GM19455 (cell line): ENCODE measurements around the gene POU2F2.
A peak's percentile ranks its signal among the peaks of the same experiment; 100 is the strongest.

Experiments used
- ATAC-seq: cut with Tn5 transposase; IDR thresholded peaks from one replicate; pipeline ENCODE4 v1.9.1; 2021; ENCODE audit not compliant: unreplicated experiment

The POU2F2 gene

DNA sequence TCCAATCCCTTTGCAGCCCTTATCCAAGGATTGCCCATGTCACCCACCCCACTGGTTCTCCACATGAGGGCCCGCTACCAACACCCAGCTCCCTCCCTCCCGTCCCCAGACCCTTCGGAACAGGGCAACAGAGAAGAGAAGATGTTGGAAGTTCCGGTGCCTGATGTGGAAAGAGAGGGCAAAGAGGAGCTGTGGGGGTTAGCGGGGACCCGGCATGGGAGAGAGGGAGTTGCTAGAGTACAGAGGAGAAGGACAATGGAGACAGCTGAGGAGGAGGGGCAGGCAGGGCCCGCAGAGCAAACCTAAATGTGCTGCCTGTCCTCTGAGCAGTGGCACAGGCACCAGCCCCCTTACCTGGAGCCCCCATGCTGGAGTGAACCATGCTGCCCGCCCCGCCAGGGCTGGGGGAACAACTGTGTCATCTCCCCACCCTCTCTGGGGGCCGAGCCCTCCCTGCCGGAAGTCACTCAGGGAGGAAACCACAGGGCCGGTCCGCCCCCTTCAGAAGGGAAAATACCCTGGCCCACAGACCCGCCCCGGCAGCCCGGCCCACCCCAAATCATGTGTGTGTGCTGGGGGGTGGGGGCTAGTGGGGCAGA lies at the start of gene POU2F2:
TSS of gene POU2F2 (minus strand) at position 417 of the 599 bp plus-strand sequence. CDS start at position 382, 35 bp downstream.
- ATAC-seq, result peak; percentile 43

DNA sequence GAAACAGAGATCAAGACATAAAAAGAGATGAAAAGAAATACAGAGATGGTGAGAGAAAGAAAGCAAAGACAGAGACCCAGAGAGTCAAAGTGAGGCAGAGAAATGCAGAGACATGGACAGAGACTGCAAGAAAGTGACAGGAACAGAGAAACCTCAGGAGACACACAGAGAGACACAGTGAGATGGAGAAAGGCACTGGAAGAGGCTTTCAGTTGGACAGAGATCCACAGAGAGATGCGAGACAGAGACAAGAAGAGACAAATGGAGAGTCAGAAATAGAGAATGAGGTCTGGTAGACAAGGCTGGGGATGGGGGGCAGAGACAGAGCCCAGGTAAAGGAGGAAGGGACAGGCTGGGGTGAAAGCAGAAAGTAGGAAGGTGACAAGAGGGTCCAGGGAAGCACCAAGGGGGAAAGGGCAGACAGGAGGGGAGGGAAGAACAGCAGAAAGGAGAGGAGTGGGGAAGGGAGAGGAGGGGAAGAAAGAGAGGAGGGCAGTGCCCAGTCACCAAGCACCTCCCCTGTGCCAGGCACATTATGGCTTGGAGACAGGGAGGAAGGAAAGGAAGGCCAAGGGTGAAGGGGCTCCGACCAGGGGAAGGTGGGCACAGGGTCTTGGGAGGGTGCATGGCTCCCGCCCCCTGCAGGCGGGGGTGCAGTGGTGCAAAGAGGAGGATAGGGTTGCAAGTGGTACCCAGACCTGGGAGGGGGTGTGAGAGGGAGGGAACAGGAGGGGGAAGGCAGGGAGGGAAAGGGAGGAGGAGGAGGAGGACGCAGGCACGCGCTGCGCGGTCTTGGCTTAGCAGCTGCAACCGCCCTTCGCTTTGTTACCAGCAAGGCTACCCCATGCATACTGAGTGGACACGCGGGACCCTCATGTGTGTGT lies 46.8 kb upstream of the POU2F2 start:
- ATAC-seq, result no peak

DNA sequence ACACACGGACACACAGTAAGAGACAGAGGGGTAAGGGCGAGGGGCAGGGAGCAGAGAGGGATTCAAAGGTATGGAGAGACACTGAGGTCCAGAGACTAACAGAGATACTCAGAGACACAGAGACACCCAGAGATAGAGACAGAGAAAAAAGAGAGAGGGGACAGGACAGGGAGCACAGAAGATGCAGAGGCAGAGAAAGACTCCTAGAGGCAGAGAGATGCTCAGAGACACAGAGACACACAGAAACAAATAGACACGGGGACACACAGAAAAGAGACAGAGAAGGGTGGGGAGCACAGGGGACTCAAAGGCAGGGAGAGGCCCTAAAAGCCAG lies 45.4 kb upstream of the POU2F2 start:
- no peak for ATAC-seq

DNA sequence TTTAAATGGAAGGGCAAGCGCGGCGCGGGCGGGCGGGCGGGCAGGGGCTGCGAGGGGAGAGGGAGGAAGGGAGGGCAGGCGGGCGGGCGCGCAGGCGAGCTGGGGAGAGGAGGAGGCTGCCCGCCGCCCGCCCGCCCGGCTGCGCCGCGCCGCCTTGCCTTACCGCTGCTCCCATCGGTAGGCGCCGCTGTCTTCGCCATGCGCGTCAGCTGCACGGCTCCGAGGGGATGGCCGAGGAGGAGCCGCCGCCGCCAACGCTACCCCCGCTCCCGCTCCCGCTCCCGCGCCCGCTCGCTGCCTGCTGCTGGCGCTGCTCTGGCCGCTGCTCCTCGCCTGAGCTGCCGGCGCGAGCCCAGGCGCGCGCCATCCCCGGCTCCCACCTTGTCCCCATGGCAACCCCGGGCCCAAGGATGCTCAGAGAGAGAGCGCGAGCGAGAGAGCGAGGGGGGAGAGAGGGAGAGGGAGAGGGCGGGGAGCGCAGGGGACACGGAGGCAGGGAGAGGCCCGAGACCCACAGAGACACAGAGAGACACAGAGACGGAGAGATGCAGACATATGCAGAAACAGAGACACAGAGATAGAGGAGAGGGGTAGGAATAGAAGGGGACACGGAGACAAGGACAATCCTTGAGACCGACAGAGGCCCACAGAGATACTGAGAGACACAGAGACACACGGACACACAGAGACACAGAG lies 44.9 kb upstream of the POU2F2 start:
- ATAC-seq, result no peak

DNA sequence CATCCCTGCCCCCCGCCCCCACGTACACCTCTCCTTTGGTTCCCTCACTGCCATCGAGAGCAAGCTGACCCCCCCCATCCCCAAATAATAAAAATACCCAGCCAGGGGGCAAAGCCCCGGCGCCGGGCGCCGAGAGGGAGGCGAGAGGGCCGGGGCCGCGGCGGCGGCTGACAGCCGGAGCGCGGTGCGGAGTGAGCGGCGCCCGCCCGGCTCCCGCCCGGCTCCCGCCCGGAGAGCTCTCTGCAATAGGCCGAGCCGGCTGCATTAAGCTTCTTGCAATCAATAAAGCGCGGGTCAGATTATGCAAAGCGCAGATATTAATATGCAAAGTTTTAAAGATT lies 44.4 kb upstream of the POU2F2 start:
- no peak for ATAC-seq

DNA sequence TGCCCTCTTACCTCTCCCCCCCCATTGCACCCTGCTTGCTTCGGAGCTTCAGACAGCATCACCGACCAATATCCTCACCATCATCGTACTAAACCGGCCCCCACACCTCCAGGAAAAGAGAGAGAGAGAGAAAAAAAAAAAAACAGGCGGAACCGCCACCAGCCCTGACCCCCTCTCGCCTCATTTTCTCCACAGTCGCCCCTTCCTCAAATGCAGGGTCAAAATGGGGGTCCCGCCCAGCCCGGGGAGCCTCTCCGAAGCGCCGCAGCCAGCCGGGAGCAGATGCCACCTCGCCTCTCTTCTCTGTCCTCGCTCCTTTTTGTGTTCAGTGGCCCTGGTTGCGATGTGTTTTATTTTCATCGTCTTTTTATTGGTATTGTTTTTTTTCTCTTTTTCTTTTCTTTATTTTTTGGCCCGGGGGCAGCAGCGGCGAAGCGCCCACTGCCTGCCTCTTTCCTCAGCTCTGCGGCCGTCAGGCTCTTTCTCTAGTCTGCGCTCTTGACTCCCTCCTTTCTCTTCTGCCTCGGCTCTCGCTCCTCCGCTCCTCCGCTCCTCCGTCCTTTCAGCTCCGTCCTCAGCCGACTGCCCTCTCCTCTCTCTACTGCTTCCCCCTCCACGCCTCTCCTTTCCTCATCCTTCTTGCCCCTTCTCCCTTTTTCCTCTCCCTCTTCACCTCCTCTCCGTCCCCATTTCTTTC lies 43.9 kb upstream of the POU2F2 start:
- ATAC-seq, result no peak

DNA sequence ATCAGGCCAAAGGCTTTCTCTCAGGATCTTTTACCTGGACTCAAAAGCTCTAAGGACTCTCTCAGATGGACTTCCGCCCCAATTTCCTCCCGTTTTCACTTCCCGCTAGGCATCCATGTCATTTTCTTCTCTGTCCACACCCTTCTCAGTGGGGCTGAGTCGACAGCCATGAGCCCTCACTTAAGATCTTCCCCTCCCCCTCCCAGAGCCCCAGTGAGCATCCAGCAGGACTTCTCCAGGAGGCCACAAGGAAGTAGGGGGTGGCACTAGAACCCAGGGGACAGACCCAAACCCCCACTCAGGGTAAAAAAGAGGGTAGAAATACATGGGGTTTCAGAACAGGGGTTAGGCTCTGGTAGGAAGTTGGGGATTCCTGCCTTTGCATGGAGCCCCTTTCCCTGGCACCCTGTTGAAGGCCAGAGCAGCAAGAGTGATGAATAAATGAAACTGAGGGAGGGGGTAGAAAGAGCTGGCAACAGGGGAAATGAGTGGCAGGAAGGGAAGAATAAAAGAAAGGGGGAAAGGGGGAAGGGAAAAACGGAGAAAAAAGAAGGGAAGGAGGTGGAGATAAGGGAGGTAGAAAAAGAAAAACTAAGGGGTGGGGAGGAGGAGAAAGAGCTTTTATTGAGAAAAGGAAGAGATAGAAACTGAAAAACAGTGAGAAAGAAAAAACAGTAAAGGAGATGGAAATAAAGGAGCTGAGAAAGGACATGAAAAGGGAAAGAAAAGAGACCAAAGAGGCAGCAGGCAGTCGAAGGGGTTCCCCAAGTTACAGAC lies 42.9 kb upstream of the POU2F2 start:
- ATAC-seq, result no peak

DNA sequence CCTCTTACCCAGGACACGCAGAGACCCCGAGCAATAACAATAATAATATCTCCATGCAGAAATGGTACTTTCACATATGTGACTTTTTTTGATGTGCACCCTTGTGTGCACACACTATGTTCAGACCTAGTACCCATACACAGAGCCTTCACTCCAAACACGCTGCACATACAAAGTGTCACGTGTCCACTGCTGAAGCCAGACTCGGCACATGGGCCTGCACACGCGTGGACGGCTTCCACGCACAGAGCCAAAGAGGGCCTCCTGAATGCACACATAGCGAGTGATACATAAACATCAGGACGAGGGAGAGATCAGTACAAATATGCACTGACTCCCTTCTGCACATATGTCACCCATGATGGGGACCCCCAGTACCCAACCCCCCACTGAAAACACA lies 41.9 kb upstream of the POU2F2 start:
- no peak for ATAC-seq

DNA sequence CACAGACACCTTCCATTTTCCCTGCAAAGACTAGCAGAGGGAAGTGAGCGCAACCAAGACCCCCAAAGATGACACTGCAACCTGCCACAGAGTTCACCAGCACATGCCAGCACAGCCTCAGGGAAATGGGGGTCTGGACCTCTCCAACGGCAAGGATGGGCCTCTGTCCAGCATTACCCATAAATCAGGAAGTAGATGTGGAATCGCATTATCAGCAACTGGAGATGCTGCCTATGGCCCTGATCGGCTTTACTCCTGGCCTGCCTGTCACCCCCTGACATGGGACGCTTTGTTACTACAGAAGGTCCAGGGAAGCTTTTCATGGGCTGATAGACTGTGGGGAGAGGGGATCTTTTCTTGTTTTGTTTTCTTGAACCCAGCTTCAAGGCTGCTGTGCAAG lies 41.4 kb upstream of the POU2F2 start:
- ATAC-seq, result no peak

DNA sequence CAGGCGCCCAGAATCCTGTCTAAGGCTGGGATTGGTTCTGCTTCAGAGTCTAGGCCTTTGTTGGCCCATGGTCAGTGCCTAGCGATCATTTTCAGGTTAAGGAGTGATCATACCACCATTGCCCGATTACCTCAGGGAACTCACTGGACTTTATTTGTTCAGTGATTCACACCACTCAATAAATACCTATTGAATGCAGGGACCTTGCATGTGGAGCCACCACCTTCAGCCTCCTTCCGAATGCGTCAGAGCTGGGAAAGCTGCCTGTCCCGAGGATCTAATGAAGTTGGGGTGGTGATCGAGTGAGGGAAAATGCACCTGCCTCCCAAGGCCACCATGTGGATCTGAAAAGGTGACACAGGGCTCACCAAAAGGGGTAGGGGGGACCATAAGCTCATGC lies 40.0 kb upstream of the POU2F2 start:
- ATAC-seq, result no peak

DNA sequence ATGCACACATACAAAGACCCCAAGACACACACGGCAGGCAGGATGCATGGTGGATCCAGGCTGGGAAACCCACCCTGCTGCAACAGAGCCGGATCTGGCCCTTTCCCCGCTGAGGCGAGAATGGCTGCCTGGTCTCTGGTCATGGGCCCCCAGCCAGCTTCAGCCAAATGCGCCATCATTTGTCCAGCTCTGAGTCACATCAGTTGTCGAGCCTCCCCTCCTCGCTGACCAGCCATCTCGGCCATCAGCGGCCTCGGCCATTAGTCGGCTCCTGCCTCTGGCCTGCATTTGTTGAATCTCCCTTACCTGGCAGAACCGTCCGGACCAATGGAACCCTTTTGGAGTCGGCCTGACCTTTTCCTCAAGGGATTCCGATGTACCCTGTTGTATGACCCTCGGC lies 38.5 kb upstream of the POU2F2 start:
- ATAC-seq, result no peak

DNA sequence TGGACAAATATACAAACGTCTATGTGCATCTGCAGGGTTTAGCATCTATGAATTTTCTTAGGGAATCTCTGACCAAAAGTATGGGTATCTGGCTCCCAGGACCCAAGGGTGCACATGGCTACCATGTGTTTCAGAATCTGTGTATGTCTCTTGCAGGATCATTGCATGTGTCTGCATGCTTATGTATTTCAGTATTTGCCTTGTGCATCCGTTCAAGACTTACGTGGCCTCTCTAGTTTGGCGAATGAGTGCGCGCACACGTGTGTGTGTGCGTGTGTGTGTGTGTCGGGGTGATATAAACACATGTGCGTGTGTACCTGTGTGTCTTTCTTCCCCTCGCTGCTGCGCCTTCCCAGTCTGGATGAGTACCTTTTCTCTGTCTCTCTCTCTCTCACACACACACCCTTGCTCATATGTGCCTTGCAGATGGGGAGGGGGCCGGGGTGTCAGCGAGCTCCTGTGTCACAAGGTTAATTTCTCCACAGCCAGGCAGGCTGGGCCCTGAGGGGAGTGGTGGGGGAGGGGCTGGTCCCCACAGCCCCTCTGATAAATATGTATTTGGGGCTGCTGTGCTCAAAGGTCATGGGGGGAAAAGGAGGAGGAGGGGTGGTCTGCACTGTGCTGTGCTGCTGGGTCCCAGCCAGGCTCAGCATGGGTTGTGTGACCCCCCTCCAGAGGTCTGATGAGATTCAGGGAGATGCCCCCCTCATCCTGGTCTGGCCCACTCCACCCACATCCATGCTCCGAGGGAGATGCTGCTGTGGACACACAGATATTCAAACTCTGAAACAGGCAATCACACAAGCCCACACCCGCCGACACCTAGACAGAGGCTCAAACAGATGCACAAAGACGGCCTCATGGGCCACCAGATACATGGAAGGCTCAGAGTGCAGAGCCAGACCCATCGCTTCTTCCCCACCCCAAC lies 37.5 kb upstream of the POU2F2 start:
- no peak for ATAC-seq

DNA sequence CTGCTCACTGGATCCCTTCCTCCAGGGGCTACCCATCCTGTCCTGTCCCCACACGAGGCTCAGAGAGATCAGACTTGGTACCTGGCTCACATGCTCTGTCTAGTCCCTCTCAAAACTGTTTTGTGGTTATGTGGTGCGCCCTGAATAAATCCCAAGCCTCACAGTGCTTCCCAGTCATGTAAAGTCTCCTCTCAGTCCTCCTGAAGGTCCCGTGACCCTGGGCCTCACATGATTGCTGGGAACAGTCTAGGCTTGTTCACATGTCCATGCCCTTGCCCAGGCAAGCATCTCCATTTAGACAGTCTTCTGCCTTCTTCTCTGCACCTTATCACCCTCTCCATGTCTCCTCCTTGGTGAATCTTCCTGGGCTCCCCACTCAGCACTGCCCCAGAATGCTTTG lies 36.0 kb upstream of the POU2F2 start:
- no peak for ATAC-seq

DNA sequence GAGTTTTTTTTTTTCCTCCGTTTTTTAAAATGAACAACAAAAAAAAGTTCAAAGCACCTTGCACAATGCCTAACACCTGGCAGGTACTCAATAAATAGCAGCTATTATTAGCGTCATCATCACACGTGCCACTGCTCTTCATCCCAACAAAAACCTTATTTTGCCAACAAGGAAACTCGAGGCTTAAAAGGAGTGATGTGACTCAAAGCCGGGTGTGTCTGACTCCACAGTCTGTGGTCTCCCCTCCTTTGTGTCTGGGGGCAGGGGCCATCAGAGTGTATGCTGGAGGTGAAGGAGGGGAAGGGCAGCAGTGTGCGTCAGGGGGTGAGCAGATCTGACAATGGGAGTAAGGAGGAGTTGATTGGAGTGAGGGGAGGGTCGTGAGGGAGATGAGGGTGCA lies 34.1 kb upstream of the POU2F2 start:
- no peak for ATAC-seq

DNA sequence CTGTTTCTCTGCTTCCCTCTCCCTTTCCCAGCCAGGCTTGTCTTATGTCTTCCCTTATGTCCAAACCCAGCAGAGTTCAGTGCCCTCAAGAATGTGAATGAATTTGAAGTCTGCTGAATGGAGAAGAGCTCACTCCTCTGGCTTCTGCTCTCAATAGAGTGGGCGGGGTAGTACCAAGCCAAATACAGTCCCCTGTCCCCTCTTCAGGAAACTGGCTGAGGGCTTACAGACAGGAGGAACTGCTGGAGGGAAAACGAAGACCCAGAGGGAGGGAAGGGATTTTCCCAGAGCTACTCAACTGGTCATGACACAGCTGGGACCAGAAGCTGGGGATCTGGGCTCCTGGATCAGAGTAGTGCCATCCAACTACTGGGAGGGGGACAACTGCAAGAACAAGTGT lies 32.9 kb upstream of the POU2F2 start:
- ATAC-seq, result no peak

DNA sequence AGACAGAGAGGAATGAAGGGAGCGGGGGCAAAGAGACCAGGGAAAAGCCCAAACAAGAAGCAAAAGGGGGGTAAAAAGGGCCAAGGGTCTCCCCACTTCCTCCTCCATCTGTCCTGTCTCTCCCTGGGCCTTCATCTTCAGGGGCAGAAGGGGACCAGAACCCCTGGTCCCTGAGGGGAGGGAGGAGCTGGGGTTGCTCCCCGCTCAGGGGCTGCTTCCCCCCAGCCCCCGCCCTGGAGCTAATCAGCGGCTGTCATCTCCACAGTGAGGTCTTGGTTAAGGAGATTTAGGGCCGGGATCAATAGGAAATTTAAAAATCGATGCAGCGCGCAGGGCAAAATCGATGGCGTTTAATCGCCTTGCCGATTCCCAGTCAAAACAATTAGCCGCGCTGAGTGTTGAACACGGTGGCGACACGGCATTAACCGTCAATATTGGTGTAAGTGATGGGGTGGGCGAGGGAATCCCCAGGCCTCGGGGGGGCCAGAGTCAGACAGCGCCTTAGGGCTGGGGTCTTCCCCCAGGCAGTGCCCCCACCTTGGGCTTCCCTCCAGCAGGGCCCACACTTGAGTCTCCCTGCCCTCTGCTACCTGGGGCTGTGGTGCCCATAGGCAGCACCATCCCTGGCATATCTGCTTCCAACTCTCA lies 29.5 kb upstream of the POU2F2 start:
- ATAC-seq, result no peak

DNA sequence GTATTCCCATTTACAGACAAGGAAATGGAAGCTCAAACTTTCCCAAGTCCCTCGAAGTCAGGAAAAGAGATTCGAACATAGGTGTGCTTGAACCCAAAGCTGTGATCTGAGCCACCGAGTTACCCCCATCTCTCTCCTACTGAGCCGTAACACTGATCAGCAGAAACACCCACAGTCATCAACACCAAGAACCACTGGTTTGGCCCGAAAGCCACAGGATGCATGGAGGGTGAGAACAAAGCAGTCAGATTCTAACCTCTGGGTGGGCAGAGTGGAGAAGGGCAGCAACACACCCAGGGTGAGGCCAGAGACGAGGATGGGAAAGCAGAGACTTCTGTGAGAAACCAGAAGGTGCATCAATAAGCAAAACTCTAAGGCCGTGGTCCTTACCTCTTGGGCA lies 27.7 kb upstream of the POU2F2 start:
- no peak for ATAC-seq

DNA sequence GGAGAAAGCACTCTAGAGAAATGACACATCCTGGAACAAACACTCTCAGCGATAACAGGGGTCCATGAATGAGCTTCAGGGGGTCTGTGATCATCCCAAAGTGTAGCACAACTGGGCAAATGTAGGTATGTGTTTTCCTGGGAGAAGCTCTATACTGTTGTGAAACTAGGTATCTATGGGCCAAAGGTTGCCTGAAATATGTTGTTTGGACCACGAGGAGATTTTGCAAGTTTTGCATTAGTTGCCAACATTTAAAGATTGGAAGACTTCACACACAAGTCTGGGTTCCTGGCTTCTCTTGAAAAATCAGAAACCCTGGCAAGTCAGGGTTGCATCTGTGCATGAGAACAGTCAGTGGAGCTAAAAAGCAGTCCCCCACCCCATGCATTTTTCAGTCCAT lies 26.7 kb upstream of the POU2F2 start:
- no peak for ATAC-seq

DNA sequence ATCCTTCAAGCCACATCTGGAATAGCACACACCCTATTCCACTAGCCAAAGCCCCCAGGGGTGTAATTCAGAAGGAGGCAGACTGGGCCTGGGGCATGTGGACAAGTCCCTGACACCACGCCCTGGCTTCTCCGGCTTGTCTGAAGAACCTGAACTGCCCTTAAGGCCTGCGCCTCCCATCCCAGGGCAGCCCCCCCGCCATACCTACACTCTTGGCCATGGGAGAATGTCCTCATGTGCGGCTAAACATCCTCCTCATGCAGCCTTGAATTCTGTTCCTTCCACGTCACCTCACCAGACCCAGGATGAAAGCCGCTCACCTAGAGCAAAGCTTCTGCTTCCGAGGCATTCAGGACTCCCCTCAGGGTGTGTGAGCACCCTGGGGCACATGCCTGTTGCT lies 24.3 kb upstream of the POU2F2 start:
- ATAC-seq, result no peak
